HG03460 (cell line): ENCODE measurements around the gene KCND2.
"Not testable (repeated sequence)": the region's sequence is repeated elsewhere in the genome, so short reads cannot be mapped to it uniquely, and the experiment has no call there.

Experiments
- ATAC-seq: cut with Tn5 transposase; IDR thresholded peaks from one replicate; pipeline ENCODE4 v1.9.1; 2021; ENCODE audit not compliant: unreplicated experiment

The KCND2 gene

DNA sequence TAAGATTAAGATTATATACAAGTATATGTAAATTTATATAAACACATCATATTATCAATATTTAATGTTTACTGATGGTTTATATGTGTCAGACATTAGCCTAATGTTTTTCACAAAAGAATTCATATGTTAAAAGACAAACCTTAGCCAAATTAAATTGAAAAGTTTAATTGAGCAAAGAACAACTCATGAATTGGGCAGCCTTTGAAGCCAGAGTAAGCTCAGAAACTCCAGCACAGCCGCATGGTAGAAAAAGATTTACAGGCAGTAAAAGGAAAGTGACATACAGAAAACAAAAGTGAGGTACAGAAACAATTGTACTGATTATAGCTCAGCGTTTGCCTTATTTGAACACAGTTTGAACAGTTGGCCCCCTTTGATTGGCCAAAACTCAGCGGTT, 460.9 kb downstream of the KCND2 start:
- ATAC-seq, result no peak

DNA sequence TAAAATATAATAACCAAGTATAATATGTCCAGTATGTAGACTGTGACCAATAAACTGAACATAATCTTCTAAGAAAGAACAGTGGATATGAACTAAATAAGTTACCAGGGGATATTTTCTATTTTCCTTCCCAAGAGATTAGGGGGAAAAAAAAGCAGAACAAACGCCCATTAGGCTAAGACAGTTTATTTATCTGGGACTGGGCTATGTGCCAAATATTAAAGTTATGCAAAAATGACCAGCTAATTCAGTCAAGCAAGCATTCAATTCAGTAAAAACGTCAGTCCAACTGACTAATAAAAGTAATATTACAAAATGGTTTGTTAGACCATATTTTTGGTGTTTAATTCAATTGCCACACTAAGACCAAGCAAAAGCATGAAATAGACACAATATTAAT, 462.8 kb downstream of the KCND2 start:
- ATAC-seq, result no peak

DNA sequence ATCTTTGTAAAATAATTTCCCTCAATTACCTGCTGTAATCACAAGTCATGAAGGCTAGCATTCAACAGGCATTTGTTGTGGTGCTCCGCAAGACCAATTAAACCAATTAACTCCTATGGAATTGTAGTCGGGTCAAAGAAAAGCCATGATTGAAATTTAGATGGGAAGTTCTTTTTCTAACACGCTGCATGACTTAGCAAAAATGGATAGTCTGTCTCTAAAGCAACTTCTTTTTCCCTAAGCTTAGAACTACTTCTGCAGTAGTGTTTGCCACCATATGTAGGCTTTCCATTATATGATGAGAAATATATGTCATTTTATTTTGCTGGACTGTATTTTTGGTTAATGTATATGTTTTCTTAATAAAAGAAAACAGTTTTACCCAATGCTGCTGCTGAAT, 465.8 kb downstream of the KCND2 start:
- no peak for ATAC-seq

DNA sequence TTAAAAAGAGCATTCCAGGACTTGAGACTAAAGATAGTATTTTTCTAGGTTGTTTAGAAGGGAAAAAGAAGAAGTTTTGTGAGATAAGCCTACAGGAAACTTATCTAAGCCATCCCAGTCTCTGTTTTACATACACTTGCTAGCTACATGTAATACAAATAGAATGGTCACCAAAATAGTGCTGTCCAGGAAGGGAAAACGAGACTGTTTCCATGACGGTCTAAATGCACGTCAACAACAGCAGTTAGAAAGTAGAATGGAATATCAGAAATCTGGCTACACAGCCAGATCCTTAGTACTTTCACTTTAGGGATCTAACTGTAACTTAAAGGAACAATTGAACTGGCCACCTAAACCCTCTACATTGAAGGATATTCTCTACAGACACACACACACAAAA, 467.4 kb downstream of the KCND2 start:
- ATAC-seq, result no peak

DNA sequence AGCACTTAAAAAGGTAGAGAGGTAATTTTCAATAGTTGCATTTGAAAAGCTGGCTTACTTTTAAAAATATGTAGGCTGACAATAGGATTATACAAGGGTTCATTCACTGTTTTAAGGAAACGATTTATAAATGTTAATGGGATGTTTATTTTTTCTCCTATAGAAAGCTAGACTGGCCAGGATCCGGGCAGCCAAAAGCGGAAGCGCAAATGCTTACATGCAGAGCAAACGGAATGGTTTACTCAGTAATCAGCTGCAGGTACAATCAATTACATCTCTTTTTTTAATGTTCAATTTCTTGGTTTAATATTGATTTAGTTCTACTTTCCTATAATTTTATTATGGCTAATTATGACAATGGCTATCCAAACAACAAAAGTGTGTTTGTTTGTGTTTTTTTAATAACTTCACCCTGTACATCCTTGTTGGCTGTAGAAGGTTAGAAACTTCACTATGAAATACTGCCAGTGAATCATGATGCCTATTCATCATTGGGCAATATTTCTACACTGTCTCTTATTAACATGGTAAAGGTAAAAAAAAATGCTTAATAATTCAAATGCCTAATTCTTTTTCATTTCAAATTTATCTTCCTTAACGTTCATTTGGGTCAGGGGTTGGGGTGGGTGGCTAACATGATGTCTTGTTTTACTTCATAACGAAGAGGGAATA, 468.5 kb downstream of the KCND2 start:
- no peak for ATAC-seq

DNA sequence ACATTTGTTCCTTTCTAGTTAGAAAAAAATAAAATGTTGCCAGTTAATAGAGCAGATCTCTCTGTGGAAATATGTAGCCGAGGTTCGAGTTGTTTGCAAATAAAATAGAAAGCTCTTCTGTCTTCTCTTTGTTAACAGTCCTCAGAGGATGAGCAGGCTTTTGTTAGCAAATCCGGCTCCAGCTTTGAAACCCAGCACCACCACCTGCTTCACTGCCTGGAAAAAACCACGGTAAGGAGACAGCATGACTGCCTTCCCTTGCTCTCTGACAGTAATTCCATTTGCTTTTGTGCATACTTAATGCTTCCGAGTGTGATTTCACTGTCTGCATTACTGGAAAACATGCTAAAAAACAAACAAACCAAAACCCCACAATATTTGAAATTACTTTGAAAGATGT, 469.4 kb downstream of the KCND2 start:
- ATAC-seq, result no peak

DNA sequence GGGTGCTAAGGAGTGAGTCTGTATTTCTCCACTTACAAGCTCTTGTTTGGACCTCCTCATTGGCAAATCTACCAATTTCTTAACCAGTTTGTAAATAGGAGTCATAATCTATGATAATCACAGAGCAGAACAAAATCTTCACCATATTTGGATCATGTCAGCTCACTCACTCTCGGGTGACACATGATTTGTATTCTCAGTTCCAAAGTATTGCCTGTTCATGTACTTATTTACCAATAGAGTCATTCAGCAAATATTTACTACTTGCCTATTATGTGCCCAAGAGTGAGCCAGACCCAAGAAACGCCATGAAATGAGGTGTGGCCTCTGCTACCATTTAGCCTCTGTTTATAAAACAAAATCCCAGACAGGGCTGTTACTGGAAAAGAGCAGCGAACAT, 470.2 kb downstream of the KCND2 start:
- ATAC-seq, result no peak

DNA sequence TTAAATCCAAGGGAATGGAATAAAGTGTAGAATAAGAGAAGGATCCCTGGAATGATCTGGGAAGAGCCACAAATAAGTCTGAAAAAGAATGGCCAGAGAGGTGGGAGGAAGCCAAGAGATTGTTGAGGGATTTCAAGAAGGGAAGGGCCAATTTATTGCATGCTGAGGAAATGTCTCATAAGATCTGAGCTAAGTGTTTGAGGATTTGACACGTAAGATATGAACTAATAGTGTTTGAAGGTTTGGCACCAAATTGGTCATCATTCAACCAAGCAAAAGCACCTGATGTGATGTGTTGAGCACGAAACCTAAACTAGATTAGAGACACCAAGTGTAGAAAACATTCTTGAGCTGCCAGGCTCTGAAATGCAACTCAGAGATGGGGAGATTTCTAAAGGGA, 487.1 kb downstream of the KCND2 start:
- ATAC-seq, result peak; percentile 69

DNA sequence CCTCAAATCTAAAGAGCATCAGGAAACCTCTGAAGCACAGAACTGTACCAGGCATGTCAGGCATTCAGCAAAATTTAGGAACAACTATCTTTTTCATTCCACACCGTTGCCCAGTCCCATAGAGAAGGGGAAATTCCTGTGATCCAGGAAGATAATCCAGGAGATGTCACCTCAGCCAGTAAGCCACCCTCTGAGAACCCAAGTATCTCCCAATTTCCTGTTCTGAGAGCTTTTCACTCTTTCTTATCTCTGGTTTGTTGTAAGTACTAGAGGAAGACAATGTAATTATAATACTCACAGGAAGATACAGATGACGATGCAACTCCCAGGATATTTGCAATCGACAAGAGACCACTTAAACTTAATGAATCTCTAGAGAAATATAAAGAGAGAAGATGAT, 487.9 kb downstream of the KCND2 start:
- no peak for ATAC-seq

DNA sequence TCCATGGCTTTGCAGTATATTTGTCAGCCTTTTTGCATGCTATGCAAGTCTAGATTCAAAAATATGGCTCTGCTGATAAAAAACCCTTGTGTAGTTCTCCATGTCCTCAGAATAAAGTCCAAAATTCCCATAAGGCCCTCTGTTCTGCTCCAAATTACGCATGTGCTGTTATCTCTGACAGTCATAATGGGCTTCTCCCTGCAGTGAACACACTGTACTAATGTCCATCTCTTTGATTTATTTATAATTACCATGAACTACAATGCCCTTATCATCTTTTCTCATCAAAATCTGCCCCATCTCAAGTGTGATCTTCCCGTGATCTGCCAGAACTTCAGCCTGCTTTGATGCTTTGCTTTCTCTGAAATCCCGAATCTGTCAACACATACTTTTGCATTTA, 497.2 kb downstream of the KCND2 start:
- ATAC-seq, result no peak

DNA sequence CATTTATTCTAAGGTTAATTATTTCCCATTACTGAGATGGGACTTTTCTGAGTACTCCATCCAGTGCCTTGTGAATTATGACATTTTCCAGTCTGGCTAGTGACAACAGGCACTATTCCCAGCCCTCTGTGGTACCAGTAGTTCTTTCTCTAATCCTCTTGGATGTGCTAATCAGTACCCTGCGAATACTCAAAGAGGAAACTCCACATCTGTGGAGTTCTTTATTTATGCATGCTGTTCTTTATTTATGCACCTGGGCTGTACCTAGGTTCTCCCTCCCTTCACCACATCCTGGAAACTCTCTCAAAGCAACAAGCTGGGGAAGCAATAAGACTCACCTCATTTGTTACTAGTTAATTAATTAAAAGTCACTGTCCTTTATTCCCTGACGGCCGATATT, 501.5 kb downstream of the KCND2 start:
- ATAC-seq, result no peak

DNA sequence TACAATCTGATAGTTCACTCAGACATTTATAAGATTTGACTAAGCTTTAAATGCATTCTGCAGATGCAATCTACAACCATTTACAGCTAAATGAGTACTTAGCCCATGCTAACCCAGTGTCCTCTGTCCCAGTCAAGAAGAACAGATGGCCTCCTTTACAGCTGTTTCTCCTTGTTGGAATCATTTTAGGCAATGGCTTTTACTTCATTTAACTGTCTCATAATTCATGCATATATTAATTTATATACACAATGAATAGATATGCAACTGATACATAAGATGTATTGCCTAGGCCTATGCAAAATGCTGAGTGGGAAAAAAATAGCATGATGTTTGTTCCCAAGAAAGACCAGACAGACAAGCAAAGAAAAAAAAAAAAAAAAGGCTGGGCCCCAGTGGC, 502.8 kb downstream of the KCND2 start:
- ATAC-seq, result no peak

DNA sequence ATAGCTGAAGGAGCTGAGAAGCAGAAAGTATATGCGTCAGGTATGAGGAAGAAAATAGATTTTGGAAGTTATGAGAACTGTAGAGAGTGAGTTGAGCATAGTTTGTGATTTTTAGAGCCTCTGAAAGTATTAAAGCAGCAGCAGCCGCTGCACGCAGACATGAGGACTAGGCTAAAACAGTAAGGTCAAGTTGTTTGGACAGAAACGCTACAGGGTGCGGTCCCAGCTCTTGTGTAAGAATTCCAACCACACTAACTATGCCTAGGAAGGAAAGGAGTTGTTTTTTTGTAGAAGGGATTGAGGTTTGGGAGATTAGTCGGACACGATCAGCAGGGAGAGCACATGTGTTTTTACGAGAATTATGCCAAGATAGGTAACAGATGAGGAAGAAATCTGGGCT, 506.1 kb downstream of the KCND2 start:
- not testable (repeated sequence) for ATAC-seq

DNA sequence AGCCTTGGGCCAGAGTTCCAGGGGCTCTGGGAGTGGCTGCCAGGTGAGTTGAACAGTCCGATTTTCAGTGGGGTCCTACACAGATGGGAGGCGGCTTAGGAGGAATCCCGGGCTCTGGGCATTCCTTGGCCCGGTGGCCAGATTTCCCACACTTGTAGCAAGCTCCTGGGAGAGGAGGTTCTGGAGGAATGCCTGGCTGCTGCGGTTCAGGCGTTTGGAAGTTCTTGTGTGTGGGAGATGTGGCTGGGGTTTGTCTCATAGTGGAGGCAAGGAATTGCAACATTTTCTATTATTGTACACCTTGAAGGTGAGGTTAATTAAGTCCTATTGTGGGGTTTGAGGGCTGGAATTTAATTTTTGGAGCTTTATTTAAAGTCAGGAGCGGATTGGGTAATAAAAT, 507.5 kb downstream of the KCND2 start:
- not testable (repeated sequence) for ATAC-seq

DNA sequence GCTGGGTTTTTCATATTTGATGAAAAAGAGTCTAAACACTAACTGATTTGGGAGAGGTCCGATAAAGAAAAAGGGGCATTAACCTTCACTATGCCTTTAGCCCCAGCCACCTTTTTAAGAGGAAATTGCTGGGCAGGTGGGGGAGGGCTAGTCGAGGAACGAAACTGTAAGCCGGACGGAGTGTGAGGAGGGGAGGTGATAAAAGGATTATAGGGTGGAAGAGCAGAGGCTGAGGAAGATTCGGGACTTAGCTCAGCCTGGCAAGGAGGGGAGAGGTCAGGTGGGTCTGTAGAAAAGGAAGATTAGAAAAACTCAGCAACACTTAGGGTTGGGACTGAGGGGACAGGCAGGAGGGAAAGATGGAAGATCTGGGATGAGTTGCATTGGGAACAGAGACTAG, 508.0 kb downstream of the KCND2 start:
- ATAC-seq, result no peak

DNA sequence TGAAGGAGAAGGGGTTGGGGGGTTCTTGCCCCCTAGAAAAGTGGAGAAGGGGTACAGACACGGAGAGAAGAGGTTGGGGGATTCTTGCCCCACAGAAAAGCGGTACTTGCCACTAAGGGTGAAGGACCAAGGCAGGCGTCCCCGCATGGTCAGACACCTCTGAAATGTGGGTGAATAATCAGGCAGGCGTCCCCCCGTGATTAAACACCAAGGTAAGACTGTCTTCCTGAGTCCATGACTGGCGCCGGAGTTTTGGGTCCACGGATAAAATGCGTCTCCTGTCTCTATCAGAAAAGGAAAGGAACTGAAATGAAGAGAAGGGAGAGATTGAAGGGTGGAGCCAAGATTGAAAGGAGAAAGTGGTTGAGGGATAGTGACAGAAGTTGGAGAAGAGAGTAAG, 508.9 kb downstream of the KCND2 start:
- not testable (repeated sequence) for ATAC-seq

DNA sequence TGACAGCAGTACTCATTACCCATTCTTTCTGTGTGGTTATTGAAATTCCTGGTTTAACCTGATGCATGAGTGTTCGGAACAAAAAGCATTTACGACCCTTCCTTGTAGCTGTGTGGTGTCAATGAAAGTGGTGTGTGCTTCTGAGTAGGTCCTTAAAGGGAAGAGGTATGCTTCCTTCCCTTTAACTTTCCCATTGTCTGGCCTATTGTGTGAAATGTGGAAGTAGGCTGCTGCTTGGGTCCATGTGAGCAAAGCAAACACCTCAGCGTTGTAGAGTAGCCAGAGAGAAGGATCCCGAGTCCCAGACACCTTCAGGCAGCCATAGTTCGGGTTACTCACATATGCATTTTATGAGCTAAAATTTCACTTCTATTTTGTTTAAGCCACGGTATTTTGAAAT, 510.3 kb downstream of the KCND2 start:
- ATAC-seq, result no peak

DNA sequence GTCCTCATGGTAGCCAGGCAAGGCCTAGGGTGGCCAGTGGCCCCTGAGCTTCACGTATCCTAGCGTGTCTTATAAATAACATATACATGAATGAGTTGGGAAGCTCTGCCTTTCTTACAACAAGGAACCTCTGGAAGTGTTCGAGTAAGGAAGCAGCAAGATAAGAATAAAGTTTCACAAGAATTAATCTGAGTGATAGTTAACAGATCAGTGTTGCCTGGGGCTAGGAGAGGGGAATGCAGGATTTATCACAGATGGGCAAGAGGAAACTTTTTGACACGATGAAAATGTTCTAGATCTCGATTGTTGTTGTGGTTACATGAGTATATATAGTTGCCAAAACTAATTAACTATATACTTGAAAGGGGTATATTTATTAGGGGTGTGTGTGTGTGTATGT, 510.7 kb downstream of the KCND2 start:
- ATAC-seq, result no peak

DNA sequence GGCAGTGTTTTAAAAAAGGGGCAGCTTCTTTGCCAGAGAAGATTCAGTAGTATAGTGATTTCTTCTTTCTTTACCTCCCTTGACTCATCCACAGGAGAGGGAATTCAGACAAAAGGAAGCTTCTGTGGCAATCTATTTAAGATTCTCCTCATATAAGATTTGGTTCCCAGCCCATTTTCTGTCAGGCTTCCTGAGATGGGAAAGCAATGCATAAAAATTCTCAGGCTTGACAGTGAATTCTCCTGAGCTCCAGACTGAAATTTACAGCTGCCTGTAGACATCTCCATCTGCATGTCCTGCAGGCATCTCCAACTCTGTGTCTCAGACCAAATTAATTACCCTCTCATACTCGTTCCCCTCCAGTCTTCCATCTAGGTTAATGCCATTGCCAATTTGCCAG, 512.1 kb downstream of the KCND2 start:
- ATAC-seq, result no peak

DNA sequence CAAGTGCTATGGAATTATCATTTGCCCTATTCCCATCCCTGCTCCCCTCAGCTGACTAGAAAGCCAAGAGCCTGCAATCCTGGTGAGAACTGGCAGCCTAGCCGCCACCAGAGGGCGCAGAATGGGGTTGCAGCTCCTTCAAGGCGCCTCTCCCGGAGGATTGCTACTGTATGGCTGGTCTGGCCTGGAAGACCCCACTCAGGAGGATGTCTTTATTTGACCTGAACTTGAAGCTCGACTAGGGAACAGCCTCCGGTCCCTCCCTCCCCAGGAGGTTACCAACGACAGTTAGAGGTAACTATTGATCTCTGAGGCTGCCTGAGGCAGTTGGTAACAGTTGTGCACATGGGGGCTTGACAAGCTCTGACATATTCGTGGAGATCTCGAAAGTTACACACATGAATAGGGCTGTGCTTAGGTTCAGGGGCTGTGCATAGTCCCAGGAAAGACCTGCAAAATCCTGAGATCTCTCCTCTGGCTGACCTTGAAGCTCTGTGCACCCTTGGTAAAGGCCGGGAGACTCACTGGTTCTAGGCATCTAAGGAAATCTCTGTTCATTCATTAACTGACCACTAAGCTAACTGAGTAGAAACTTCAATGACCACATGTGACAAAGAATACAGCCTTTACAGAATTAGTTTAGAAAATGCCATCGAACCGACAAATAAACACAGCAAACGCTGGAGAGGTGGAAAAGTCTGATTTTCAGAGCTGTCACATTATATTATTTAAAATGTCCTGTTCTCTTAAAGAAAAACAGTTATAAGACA, 519.3 kb downstream of the KCND2 start:
- ATAC-seq, result peak; percentile 92

DNA sequence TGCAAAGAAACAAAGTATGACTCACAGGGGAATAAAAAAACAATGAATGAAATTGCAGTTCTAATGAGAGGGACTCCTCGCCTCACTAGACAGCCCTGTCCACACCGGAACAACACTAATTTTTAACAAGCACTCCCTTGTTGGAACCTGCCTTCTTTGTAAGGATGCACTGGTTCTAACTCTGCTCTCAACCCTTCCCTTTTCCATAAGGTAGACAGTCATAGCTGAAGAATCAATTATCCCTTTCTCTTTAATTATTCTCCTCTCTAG, 519.8 kb downstream of the KCND2 start:
- no peak for ATAC-seq

DNA sequence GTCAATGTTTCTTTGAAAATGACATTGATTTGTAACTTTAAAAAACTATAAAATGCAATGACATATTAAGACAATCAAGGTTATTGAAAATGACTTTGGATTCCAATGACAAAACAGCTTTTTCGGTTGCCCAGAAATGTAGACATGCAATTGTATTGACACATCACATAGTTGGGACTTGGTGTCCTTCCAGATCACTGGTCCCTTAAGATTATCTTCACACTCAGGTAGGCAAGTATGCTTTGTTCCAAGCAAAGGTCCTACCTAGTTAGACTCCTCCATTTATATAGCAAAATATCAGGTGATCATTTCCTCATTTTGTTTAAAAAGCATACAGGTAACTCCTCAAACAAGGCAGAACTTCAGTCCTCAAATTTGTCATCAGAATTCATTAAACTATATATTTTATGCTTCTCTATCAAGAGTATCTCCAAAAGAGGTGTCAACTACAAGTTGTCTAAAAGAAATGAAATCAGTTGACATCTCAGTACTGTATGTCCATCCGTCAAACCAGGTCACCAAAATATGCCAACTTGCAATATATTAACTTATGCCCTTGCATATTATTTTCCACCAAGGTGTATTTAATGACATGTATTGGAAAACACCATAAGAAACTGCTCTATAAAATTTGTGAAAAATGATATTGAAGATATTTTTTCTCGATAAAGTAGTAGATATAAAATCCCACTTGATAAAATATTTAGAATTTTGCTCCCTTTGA, 520.4 kb downstream of the KCND2 start:
- ATAC-seq, result no peak
